ENCODE measurements around the gene GYPA.
"Not testable (repeated sequence)": the region's sequence is repeated elsewhere in the genome, so short reads cannot be mapped to it uniquely, and the experiment has no call there.

The GYPA gene

DNA sequence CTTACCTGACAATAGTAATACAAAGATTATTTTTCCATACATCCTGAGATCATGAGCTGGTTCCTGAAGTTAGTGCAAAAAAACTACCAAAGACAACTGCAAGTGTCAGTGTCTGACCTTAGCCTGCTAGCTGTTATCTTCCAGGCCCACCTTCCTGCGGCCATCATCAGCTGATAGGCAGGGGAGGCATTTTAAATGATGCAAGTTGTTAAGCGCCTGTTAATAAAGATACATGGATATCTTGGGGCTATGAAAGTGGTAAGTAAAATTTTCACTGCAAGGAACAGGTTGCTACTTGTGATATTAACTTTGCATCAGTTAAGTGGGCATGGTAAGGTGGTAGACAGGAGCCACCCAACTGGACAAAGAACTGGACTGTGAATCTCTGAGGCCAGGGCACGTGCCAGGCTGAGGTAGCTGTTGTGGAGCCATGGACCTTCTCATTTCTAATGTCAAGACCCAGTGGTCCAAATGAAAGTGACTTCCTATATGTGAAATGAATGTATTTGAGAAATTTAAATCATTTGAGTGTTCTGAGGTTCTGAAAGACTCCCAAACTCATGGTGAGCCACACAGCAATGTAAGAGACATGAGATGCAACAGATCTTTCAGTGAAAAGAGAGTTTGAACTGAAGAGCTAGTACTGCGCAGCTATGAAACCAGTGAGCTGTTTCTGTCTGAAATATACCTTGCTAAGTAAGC, at the start of gene GYPA:
Gene GYPA (minus strand): TSS at position 125 of the 702 bp plus-strand sequence. CDS start 83 bp downstream, at position 42.
- not testable (repeated sequence) for DNase-seq (ENCODE audit: low read depth)

DNA sequence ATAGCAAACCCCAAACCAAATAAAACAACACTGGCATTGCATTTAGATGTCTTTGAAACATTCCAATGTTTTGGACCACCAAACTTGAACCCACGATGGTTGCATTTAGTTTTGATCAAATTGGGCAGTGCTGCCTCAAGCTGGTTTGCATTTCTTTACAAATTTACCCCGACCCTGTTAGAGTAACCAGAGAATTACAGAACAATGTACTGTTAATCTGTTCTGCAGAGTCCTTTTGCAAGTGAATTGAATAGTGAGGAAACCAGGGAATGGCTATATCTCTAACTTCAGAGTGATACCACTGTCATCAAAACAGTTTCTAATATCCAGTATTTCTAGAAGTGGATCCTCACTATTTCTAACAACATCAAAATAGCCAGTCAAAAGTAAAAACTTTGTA, 49.5 kb upstream of the GYPA start:
- no peak for DNase-seq (ENCODE audit: low read depth)

DNA sequence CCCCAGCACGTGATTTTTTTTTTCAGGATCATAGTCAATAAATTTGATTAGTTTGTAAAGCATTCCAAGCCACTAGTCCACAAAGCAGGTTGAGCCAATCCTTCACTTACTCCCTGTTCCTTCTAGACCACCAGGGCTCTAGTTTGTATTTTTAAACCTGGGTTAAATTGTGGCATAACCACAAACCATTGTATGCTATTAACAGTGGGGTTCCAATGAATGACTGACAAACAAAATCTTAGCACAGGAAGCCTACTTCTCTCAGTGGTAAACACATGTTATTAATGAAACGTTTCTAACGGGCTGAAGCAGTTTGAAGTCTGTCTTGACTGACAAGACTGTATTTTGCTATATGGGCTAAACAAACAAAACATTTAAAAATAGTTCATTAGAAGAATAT, 48.6 kb upstream of the GYPA start:
- DNase-seq (ENCODE audit: low read depth): no peak

DNA sequence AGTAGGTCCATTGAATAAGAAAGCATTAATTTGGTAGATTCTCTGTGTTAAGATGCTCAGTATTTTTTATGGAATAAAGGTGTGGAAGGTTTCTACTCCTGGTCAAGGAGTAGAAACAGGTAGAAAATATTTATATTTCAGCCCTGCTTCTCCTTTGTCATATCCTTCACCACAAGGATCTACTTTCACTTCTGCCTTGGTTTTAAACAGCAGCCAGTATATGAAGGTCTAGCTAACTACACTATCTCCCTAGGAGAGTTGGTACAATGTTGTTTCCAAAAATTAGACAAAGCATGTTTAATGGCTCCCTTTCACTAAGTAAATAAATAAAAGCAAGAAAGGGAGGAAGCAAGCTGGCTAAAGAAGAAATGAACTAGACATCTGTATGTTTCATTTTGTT, 44.6 kb upstream of the GYPA start:
- no peak for DNase-seq (ENCODE audit: low read depth)

DNA sequence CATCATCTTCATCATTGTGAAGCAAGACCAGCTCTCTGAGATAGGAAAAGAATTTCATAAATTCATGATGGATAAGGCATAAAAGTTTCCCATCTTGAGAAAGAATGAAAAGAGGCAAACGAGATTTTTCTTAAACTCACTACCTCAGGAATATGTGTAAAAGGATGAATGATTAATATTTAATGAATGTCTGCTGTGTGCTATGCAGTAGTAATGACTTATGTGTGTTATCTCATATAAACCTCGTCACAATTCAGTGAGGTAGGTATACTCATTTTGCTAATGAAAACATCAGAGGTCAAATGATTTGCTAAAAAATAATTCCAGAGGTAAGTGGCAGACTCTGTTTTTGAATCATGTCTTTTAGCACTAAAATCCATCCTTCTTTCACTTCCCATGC, 42.6 kb upstream of the GYPA start:
- no peak for DNase-seq (ENCODE audit: low read depth)

DNA sequence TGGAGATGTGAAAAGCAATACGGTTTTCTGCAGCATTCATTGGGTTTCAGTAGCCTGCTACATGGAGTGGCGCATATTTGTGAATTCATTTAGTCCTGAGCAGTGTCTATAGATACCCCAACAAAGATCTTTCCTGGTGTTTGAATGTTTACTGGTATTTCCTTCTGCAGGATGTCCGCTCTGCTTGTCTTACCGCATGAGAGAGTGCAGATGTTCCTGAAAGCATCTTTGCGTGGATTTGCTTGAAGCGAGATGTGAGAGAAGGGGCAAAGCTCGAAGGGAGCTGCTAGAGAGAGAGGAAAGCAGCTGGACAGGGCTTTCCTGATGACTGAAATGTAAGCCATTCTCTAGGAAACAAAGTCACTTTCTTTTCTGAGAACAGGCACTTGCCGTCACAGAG, 40.9 kb upstream of the GYPA start:
- DNase-seq (ENCODE audit: low read depth): no peak

DNA sequence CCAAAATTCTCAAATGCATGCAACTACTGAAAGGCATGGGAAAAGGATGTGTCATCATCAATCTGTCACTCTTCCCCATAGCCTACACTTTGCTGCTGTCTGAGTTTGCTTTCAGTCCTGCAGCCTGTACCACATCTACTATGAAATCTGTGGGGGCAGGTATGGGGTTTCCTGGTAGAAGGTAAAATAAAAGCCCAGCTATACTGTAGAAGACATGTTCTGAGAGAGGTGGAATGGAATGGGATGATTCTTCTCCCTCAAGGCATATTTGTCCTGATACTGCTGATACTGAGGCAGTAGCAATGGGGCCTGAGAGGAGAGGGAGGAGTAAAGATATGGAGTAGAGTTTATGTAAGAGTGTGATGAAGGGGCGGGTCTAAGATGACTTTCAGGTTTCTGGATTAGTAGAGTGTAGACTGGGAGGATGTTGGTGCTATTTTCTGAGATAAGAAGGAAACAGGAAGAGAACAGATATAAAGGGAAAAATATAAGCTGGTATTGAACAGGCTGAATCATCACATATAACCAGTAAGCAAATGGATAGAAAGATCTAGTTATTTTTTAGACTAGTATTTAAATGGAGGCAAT, 38.7 kb upstream of the GYPA start:
- DNase-seq (ENCODE audit: low read depth): no peak

DNA sequence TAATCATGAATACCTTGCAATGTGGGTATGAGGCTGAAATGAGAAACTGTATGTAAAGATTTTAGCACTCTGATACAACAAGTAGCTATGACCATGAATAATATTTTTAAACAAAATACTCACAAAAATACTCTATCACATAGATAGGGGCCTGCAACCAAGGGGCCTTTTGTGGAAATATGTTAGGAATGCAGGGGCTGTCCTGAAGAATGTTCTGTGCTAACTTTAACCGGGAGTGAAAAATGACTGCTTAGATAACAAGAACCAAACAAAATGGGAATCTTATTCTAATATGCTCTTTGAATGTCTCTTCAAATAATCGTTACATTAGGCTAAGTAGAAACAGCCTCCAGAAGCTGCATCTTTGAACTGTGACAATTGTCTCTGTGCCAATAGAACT, 37.9 kb upstream of the GYPA start:
- DNase-seq (ENCODE audit: low read depth): no peak

DNA sequence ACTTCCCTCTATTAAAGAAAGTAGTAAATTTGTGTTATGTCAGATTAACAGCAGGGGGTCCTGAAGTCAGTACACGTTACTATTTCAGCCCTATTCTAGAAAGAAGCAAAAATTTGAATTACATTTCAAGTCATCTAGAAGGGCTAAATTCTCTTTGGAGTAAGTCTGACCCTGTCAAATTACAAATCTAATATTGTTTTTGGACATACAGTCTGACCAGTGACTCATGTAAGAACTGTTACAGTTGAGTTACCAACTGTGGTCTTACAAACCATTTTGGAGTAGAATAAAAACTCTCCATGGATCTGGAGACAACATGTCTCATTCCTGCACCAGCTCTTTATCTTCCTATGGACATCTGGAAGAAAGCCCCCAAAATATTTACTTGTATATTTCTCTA, 36.0 kb upstream of the GYPA start:
- no peak for DNase-seq (ENCODE audit: low read depth)

DNA sequence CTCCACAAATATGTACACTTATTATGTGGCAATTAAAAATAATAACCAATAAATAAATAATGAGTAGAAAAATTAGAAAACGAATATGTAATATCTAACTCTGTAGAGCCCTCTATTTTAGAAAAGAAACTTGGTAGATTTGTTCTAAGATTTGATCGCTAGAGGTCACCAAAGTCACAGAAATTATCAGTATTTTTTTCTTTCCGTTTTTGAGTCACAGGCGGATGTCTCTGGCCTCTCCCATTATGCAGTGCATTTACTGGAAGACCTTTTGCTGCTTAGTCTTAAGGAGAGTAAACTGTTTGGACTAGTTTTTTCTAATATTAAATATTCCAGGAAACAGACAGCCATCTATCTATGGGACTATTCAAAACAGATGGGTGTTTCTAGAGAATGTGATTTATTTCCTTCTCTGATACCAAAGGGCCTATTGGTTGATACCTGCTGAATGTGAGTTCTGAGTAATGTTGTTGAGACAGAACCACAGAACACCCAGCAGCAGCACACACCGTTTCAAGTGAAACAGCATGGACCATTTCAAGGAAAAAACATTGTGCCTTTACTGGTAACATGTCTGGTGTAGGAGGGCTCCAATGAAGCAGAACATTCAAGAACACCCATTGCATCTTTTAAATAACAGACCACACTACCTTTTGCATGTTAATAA, 34.0 kb upstream of the GYPA start:
- peak; percentile 13 for DNase-seq (ENCODE audit: low read depth)

DNA sequence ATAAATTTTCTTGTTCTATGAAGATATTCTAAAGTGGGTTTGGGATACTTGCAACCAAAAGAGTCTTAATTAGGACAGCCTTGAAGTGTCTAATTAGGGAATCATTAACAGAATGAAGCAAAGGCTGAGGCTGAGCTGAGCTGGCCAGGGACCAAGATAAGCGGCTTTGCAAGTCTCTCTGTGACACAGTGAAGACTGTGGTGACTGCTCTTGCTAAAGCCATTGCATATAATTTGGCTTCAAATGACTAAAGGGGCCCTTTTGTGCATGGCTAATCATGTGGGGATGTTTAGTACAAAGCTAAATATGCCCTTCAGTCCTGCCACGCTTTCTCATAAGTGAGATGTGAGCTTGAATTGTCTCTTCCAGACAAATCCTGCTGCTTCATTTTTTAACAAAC, 31.2 kb upstream of the GYPA start:
- no peak for DNase-seq (ENCODE audit: low read depth)

DNA sequence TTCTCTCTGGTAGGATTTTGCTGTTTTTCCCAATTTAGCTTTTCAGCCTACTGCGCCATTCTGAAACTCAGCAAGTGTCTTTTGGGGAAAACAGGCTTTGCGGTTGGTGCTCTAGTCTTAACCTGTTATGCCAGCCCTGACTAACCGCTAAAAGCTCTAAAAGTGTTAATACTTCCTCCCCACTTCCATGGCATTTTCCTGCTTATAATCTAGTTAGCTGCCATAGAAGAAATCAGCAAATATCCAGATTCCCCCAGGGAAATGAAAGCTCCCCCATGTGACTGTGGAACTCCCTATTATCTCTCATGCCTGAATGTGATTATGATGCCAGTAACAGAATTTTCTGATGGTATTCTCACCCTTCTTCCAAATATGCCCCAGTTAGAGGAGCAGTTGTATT, 28.7 kb upstream of the GYPA start:
- no peak for DNase-seq (ENCODE audit: low read depth)

DNA sequence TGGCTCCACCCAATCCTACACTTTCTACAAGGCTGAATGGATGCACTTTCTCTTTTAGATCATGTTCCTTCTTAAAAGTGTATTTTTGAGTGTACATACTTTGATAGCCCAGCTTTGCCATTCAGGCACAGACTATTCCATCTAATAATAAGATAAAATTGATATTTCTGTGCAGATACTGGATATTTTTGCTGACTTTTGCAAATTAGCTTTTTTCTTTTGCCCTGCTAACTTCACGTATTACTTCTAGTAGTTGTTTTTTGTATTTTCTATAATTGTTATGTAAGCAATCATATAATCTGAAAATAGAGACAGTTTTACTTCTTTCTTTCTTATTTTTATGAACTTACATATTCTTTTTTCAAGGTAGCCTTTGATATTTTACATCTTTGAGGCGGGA, 13.5 kb upstream of the GYPA start:
- no peak for DNase-seq (ENCODE audit: low read depth)

DNA sequence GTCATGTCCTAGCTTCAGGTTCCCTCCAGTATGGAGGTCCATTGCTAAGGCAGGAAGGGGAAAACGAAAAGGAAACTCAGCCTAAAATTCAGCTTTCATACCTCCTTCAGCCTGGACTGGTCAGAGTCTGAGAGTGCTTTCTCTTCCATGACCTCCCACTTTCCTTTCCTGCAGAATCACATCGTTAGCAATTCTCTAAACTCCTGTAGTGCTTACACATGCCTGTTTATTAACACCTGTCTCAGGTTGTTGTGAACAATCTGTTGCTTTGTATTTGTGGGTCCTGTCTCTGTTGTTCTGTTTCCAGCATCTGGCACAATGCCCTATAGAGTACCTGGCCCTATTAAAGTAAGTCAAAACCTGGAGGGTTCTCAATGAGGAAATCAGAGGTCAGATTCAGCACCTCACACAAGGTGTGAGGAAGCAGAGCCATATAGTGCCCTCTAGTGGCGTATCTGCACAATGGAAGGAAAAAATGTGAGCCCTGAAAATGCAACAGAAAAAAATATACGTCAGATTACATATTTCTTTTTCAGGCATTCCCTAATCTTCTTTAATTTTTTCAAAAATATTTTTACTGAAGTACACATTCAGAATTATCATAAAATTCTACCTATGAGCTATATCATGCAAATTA, 2.3 kb upstream of the GYPA start:
- not testable (repeated sequence) for DNase-seq (ENCODE audit: low read depth)

DNA sequence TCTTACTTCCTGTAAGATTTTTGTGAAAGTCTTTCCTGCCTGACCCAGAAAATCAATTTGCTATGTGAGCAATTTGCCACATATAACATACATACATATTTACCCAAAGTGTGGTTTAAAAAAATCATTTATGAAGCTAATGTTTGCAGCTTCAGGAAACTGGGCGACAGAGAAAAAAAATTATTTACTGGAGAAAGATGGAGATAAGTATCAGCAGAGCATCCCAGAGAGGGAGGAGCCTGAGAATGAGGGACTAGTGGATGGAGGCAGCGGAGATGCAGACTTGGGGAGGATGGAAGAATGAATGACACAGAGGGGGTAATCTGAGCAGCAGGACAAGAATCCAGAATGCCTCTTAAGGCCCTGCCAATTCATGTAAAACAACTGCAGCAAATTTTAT, 975 bp upstream of the GYPA start:
- DNase-seq (ENCODE audit: low read depth): no peak

DNA sequence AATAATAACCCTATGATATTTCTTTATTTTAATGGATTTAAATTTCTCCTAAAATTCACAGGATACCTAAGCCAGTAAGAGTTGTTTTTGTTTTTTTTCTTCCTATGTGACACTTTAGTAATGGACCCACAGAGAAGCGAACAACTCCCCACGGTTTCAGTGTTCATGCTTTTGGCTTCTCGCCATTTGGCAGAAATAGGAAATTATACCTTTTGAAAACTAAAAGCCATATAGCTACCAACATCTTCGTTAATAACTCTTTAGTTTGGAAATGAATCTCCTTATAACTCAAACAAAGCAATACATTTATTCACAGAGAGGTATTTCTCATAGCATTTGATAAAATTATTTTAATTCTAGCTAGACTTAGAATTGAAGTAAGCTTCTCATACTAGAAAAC, 527 bp downstream of the GYPA start:
- not testable (repeated sequence) for DNase-seq (ENCODE audit: low read depth)

DNA sequence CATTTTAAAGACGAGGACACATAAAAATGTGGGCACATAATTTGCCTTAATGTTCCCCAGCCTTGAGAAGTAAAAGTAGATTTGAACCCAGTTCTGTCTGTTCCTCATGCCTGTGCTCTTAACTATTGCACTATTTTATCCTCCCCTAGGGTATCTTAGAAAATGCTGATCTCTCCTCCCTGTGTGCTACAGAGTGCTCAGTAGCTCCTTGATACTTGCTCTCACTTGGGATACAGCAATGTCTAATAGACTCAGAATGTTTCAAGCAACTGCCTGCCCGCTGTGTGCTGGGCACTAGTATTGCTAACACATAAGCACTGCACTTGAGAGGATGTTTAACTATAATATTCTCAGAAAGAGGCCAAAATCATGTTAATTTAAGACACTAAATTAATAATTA, 971 bp downstream of the GYPA start:
- not testable (repeated sequence) for DNase-seq (ENCODE audit: low read depth)

DNA sequence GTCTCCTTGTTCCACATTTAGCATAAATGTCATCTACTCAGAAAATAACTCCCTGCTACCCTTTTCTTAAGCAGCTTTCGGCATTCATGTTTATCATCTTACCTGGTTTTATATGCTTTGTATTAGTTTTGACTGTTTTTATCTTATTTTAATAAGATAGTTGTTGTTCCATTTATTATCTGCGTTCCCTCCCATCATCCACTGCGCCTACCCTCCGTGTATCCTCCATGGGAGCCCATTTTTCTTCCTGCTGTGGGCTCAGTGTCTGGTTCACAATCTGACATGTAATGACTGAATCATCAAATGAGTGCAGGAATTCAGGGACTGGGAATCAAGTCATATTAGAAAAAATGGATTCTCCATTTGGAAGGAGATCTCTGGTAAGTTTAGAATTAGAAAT, 2.3 kb downstream of the GYPA start:
- DNase-seq (ENCODE audit: low read depth): not testable (repeated sequence)

DNA sequence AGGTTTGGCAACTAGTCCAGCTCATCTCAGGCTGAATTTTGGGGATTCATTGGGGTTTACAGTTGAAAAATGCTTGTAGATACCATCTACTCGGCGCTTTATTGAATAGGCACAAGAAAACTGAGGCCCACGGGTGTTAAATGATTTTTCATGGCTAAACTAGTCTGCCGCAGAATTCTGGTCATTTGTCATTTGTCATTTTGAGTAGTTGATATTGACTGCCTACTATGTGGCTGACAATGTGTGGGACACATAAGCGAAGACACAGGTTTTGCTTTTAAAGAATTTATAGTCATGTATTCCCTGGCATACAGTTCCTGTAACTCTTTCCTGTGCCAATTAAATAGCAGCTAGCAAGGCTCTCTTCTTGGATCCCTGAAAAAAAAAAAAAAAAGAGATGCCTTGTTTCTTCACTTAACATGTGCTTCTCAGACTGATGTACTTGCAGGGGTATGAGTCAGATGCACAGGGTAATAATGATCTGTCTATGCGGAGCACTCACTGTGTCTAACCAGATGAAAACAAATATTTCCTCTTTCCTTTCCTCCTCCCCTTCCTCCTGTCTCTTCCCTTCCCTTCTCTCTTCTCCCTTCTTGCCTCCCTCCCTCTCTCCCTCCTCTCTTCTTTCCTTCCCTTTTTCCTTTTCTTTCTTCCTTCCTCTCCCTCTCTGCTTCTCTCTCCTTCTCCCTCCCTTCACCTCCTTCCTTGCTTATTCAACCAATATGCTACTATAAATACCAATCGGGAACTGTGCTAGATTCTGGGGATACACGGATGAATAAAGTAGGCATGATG, 3.2 kb downstream of the GYPA start:
- DNase-seq (ENCODE audit: low read depth): not testable (repeated sequence)

DNA sequence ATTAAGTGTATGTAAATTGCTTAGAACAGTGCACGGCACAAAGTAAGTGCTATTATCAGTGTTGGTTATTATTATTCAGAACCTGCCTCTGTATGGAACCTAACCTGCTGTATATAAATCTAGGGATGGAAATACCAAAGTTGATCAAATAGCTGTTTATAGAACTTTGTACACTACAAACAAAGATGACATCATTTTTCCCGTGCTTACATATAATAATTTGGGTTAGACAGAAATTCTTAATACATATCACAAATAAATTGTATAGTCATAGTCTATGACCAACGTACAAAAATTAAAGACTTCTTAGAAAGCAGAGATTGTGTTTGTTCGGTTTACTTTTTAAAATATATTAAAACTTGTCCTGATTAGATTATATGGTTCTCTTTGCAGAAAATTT, 4.3 kb downstream of the GYPA start:
- DNase-seq (ENCODE audit: low read depth): not testable (repeated sequence)

DNA sequence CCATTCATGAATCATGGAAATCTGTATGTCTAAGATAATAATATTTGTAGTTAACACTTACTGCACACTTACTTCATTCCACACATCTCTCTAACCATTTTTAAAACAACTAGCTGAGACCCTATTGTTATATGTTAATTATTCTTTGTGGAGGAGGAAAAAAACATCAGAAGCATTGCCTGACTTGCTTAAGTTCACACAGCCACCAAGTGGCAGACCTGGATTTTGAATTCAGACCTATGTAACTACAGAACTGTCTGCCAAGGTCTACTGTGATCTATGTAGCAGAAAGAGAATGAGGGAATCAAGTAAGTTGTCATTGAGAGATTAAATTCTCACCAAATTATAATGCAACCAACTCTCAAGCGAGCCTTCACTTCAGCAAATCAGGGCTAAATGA, 10.4 kb downstream of the GYPA start:
- DNase-seq (ENCODE audit: low read depth): not testable (repeated sequence)

DNA sequence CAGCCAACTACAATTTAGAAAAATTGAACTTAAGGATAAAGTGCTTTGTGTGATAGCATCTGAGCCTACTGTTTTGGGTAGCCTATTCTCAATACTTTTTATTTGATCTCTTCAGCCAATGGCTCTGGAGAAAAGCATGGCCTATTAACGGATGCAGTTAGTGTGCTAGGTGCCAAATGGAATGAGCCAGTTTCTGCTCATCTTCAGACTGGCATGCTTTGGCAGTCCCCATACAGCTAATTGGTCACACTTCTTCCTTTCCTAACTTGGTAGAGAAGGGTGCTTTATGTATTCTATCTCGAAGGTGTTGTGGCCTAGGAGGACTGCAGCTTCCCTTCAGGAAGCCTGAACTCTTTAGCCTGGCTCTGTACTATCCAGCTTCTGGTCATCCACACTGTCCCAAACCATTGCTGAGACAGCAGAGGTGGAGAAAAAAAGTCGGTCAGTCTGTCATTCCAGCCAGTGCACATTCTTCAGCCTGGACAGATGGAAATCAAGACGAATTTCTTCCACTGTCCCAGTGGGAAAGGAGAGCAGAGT, 11.1 kb downstream of the GYPA start:
- DNase-seq (ENCODE audit: low read depth): not testable (repeated sequence)

Measured in HS-5 (cell line).